ENCODE measurements around the gene RNH1.

RNH1 gene

DNA sequence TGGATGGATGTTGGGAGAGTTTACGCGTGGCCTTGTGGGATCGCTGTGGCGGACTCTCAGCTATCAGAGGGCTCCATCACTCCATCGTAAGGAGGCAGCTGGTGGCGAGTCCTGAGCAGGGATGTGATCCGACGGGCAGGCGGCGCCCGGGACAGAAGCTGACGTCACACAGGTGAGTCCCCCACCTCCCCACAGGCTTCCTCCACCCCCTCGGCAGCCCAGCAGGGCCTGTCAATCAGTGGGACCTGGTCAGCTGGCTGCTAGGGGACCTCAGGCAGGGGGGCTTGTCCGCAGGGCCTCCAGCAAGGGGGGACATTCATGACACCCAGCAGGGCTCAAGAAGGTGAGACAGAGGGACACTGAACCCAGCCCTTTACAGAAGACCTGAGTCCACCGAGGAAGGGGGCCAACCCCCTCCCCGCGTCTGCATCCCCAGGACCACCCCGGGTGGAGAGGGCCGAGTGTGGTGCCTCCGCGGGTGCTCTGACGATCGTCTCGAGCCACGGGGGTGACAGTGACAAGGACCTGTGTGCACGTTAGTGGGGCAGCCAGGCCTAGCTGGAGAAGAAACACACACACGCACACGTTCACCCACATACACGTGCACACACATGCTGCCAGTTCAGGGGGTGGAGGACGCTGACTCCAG lies 21.2 kb upstream of the RNH1 start:
- H3K27me3 ChIP-seq (ENCODE audit: insufficient read depth, low read length, poor library complexity, severe bottlenecking) = no peaks in the 10 kb centered on the region
- H3K79me2 ChIP-seq (ENCODE audit: insufficient read depth, low read length) = peaks cover under 1% of the 10 kb centered on the region; the same call in 1 of the 2 replicates
- H3F3A ChIP-seq (ENCODE audit: low read depth) = no peaks in the 10 kb centered on the region
- H3K9ac ChIP-seq (ENCODE audit: low read depth, low read length, poor library complexity, severe bottlenecking) = no peak overlapping the region
- no peaks in the 10 kb centered on the region for H3K4me1 ChIP-seq (ENCODE audit: insufficient read depth, low read length, poor library complexity, severe bottlenecking)
- TF ChIP-seq EZH2phosphoT487 (IDR thresholded peaks at IDR 0.05; ENCODE audit: borderline replicate concordance) = no peak
- TF ChIP-seq, protein P1, sequence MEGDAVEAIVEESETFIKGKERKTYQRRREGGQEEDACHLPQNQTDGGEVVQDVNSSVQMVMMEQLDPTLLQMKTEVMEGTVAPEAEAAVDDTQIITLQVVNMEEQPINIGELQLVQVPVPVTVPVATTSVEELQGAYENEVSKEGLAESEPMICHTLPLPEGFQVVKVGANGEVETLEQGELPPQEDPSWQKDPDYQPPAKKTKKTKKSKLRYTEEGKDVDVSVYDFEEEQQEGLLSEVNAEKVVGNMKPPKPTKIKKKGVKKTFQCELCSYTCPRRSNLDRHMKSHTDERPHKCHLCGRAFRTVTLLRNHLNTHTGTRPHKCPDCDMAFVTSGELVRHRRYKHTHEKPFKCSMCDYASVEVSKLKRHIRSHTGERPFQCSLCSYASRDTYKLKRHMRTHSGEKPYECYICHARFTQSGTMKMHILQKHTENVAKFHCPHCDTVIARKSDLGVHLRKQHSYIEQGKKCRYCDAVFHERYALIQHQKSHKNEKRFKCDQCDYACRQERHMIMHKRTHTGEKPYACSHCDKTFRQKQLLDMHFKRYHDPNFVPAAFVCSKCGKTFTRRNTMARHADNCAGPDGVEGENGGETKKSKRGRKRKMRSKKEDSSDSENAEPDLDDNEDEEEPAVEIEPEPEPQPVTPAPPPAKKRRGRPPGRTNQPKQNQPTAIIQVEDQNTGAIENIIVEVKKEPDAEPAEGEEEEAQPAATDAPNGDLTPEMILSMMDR (conservative IDR thresholded peaks at IDR 0.05; ENCODE audit: low read length) = no peak
- H2AFZ ChIP-seq (ENCODE audit: low read length) = no peak overlapping the region
- peaks cover 3% of the 10 kb centered on the region for H4K20me1 ChIP-seq (ENCODE audit: insufficient read depth, low read length, poor library complexity, severe bottlenecking)
- no peak overlapping the region for H3K4me3 ChIP-seq (ENCODE audit: low read length, poor library complexity, severe bottlenecking)
- H3K4me2 ChIP-seq (ENCODE audit: low read depth, low read length, poor library complexity, severe bottlenecking) = no peak overlapping the region
- no peaks in the 10 kb centered on the region for H3K9me3 ChIP-seq (ENCODE audit: insufficient read depth, low read depth, low read length)
- no peaks in the 10 kb centered on the region for H3K9me2 ChIP-seq (replicated peaks; ENCODE audit: low read depth, low read length)
- H3K36me3 ChIP-seq (ENCODE audit: insufficient read depth, low read length) = peaks cover 4% of the 10 kb centered on the region; the same call in 1 of the 2 replicates

DNA sequence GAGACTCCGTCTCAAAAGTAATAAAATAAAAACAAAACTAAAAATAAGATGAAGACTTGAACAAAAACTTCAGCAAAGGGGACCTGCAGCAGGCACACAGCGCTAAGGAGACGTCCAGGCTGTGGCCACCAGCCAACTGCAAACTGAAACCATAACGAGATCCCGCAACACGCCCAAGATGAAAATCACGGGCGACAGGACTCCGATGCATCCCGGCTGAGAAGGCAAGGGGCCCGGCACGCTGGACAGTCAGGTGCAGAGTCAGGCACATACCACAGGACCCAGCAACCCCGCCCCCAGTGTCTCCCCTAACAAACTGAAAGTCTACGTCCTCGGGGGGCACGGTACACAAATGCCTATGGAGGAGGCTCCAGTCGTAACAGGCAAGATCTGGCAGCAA lies 19.1 kb upstream of the RNH1 start:
- TF ChIP-seq, protein P1 (conservative IDR thresholded peaks at IDR 0.05; ENCODE audit: low read length) = no peak
- TF ChIP-seq EZH2phosphoT487 (IDR thresholded peaks at IDR 0.05; ENCODE audit: borderline replicate concordance) = no peak
- H3K4me1 ChIP-seq (ENCODE audit: insufficient read depth, low read length, poor library complexity, severe bottlenecking) = no peaks in the 10 kb centered on the region
- H3K27me3 ChIP-seq (ENCODE audit: insufficient read depth, low read length, poor library complexity, severe bottlenecking) = no peaks in the 10 kb centered on the region
- H3K9ac ChIP-seq (ENCODE audit: low read depth, low read length, poor library complexity, severe bottlenecking) = no peak overlapping the region
- no peaks in the 10 kb centered on the region for H3F3A ChIP-seq (ENCODE audit: low read depth)
- H3K79me2 ChIP-seq (ENCODE audit: insufficient read depth, low read length) = no peaks in the 10 kb centered on the region
- no peak overlapping the region for H3K4me2 ChIP-seq (ENCODE audit: low read depth, low read length, poor library complexity, severe bottlenecking)
- no peak overlapping the region for H2AFZ ChIP-seq (ENCODE audit: low read length)
- no peaks in the 10 kb centered on the region for H3K36me3 ChIP-seq (ENCODE audit: insufficient read depth, low read length)
- no peaks in the 10 kb centered on the region for H3K9me3 ChIP-seq (ENCODE audit: insufficient read depth, low read depth, low read length)
- no peak overlapping the region for H3K4me3 ChIP-seq (ENCODE audit: low read length, poor library complexity, severe bottlenecking)
- H4K20me1 ChIP-seq (ENCODE audit: insufficient read depth, low read length, poor library complexity, severe bottlenecking) = no peaks in the 10 kb centered on the region
- no peaks in the 10 kb centered on the region for H3K9me2 ChIP-seq (replicated peaks; ENCODE audit: low read depth, low read length)

DNA sequence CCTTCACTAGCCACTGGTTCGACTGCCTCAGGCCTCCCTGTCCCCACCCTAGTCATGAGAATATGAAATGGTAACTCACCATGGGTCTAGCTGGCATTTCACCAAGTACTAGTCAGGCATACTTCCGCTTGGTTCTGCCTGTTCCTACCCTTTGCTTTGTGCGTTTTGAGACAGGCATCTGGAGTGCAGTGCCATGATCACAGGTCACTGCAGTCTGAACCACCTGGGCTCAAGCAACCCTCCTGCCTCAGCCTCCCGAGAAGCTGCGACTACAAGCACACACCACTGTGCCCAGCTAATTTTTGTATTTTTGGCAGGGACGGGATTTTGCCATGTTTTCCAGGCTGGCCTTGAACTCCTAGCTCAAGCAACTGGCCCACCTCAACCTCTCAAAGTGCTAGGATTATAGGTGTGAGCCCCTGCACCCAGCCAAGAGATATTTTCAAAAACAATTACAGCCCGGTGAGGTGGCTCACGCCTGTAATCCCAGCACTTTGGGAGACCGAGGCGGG lies 14.2 kb upstream of the RNH1 start:
- Histone ChIP-seq H2AFZ (ENCODE audit: low read length) (no peak overlapping the region), H3K9me3 (ENCODE audit: insufficient read depth, low read depth, low read length) (no peaks in the 10 kb centered on the region; the same call in 1 of the 2 replicates), H3K79me2 (ENCODE audit: insufficient read depth, low read length) (no peaks in the 10 kb centered on the region), H3K9ac (ENCODE audit: low read depth, low read length, poor library complexity, severe bottlenecking) (no peak overlapping the region), H3K36me3 (ENCODE audit: insufficient read depth, low read length) (no peaks in the 10 kb centered on the region), H3K9me2 (replicated peaks; ENCODE audit: low read depth, low read length) (no peaks in the 10 kb centered on the region), H3F3A (ENCODE audit: low read depth) (no peaks in the 10 kb centered on the region), H3K4me2 (ENCODE audit: low read depth, low read length, poor library complexity, severe bottlenecking) (no peak overlapping the region), H3K4me1 (ENCODE audit: insufficient read depth, low read length, poor library complexity, severe bottlenecking) (no peaks in the 10 kb centered on the region), H3K4me3 (ENCODE audit: low read length, poor library complexity, severe bottlenecking) (no peak overlapping the region), H3K27me3 (ENCODE audit: insufficient read depth, low read length, poor library complexity, severe bottlenecking) (no peaks in the 10 kb centered on the region), H4K20me1 (ENCODE audit: insufficient read depth, low read length, poor library complexity, severe bottlenecking) (no peaks in the 10 kb centered on the region)
- TF ChIP-seq, protein P1 (conservative IDR thresholded peaks at IDR 0.05; ENCODE audit: low read length) = no peak
- no peak for TF ChIP-seq EZH2phosphoT487 (IDR thresholded peaks at IDR 0.05; ENCODE audit: borderline replicate concordance)
